ENCODE data around the gene SMOC2.
"Not testable (repeated sequence)": the region's sequence is repeated elsewhere in the genome, so short reads cannot be mapped to it uniquely, and the experiment has no call there.

Gene SMOC2

DNA sequence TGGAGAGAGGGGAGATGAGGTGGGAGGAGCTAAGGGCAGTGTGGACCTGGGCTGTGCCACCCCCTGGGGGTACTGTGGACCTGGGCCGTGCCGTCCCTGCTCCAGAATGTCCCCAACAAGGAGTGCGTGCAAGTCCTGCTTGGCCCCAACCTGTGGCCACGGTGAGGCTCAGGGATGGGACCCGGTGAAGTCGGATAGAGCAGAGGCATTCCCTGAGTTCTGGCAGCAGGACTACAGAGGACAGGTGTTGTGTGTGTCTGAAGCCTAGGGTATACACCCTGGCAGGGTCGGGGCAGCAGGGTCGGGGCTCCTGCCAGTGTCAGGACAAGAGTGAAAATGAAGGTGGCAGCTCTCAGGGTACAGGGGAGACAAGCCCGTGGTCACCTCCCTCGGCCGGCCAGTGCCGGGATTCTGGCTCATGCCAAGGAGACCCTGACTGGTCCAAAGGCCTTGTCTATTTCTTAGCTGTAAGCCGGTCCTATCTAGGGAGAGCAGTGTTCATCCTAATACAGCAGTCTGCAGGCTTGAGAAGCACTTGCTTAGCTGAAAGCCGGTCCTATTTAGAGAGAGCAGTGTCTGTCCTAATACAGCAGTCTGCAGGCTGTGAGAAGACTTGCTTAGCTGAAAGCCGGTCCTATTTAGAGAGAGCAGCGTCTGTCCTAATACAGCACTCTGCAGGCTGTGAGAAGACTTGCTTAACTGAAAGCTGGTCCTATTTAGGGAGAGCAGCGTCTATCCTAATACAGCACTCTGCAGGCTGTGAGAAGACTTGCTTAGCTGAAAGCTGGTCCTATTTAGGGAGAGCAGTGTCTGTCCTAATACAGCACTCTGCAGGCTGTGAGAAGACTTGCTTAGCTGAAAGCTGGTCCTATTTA, 95.9 kb downstream of the SMOC2 start:
- DNase-seq (ENCODE audit: low read depth in 1 of 2, low spot score in 1 of 2) = no peak
- TF ChIP-seq JUND (IDR thresholded peaks at IDR 0.05; ENCODE audit: low read depth) = no peak
- in situ Hi-C loops (cut with HindIII; ENCODE audit: low pct_unique_long_range_greater_than_20kb, low sequenced_read_pairs) = no loop called here

DNA sequence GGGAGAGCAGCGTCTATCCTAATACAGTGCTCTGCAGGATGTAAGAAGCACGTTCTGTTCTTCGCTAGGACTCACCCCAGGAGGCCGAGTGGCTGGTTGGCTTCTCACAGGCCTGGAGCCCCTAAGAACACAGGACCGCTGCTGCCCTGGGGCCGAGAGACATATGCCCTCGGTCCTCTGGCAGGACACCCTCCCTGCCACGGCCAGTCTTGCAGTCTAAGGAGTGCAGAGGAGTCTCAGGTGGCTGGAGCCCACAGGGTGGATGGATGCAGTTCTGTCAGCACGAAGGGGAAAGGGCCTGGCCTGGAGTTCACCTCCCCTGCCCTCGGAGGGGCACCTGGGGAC, 96.5 kb downstream of the SMOC2 start:
- in situ Hi-C loops (cut with HindIII; ENCODE audit: low pct_unique_long_range_greater_than_20kb, low sequenced_read_pairs) = no loop called here
- TF ChIP-seq JUND (IDR thresholded peaks at IDR 0.05; ENCODE audit: low read depth) = no peak
- DNase-seq (ENCODE audit: low read depth in 1 of 2, low spot score in 1 of 2) = no peak

DNA sequence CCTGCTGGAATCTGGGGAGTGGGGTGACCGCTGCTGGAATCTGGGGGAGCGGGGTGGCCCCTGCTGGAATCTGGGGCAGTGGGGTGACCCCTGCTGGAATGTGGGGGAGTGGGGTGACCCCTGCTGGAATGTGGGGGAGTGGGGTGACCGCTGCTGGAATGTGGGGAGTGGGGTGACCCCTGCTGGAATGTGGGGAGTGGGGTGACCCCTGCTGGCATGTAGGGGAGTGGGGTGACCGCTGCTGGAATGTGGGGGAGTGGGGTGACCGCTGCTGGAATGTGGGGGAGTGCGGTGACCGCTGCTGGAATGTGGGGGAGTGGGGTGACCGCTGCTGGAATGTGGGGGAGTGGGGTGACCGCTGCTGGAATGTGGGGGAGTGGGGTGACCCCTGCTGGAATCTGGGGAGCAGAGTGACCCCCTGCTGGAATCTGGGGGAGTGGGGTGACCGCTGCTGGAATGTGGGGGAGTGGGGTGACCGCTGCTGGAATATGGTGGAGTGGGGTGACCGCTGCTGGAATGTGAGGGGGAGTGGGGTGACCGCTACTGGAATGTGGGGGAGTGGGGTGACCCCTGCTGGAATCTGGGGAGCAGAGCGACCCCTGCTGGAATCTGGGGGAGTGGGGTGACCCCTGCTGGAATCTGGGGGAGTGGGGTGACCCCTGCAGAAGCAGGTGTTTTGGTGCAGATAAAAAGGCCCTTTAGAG, 97.4 kb downstream of the SMOC2 start:
- in situ Hi-C loops (cut with HindIII; ENCODE audit: low pct_unique_long_range_greater_than_20kb, low sequenced_read_pairs); DNase-seq (ENCODE audit: low read depth in 1 of 2, low spot score in 1 of 2): not testable (repeated sequence)

DNA sequence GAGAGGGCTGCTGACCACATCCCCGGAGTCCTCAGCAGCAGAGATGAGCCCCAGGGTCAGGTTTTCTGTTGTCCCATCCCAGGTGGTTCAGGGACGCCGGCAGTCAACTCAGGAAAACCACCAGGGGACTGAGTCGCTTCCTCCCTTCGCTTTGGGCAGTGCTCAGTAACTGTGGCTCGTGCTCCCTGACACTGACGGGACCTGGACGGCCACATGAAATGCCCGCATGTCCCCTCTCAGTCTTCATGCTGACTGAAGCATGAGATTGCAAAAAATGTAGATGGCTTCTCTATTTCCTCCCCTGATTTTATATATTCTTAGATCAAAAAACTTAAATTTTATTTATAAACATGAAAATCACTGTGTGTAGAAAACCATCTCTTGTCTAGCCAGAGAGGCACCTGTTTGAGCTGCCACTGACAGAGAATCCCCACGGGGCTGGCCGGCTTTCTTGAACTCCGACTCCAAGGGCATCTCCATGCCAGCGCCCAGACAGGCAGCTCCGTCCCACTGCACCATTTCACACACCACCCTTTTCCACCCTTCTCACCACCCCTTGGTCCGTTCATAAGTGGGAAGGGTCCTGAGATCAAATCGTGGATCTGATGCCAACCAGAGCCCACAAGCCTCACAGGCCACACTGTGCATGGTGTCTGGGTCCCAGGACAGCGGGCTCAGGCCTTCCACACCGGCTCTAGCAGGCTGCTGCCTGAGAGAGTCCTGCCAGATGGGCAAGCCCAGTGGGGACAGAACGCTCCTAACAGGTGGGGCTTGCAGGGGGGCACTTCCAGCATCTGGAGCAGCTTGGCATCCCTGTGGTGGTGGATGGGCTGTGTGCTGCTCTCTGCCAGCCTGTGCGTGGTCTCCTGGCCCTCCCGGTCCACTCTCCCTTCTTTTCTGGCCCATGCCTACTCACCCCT, 98.2 kb downstream of the SMOC2 start:
- in situ Hi-C loops (cut with HindIII; ENCODE audit: low pct_unique_long_range_greater_than_20kb, low sequenced_read_pairs) = no loop called here
- no peak for TF ChIP-seq JUND (IDR thresholded peaks at IDR 0.05; ENCODE audit: low read depth)
- DNase-seq (ENCODE audit: low read depth in 1 of 2, low spot score in 1 of 2) = no peak

DNA sequence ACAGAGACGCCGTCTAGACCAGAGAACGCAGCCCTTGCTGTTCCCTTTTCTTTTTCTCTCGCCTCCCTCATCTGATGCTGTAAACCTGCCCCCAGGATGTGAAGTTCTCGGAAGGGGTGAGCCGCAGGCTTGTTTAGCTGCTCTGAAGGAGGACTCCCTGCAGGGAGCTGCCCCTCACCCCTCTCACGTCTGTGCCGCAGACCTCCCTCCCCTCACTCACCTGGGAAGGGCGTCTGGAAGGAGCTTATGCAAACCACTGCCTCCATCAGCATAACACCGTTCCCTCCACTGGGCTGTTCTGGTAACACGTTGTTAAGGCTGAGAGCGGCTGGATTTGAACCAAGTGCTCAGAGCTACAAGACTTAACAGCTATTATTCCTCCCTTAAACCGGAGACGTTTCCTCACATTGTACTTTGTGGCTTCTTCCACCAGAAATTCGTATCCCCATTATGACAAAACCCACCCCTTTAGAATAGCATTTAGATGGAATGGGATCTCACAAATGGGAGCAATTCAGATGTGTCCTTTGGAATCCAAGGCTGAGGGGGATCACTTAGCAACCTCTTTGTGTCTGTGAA, 99.8 kb downstream of the SMOC2 start:
- in situ Hi-C loops (cut with HindIII; ENCODE audit: low pct_unique_long_range_greater_than_20kb, low sequenced_read_pairs) = no loop called here
- TF ChIP-seq JUND (IDR thresholded peaks at IDR 0.05; ENCODE audit: low read depth) = no peak
- DNase-seq (ENCODE audit: low read depth in 1 of 2, low spot score in 1 of 2) = no peak

DNA sequence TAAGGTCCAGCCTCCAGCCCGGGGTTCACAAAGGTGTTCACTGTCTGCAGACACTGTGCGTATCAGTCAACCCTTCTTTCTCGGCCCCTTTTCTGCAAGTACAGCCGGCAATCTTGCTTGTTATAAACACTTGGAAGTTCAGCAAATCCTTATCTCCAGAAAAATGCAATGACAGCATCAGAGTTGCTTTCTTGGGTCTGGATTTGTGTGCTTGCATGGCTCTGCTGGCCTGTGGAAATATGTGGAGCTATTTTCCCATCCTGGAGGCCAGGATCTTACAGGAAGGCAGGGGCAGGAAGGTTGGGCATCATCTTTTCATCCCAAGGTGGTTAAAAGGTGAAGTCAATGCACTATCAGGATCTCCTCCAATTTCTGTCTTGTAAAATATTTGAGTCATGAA, 100.3 kb downstream of the SMOC2 start:
- no peak for TF ChIP-seq JUND (IDR thresholded peaks at IDR 0.05; ENCODE audit: low read depth)
- no peak for DNase-seq (ENCODE audit: low read depth in 1 of 2, low spot score in 1 of 2)
- in situ Hi-C loops (cut with HindIII; ENCODE audit: low pct_unique_long_range_greater_than_20kb, low sequenced_read_pairs) = no loop called here

DNA sequence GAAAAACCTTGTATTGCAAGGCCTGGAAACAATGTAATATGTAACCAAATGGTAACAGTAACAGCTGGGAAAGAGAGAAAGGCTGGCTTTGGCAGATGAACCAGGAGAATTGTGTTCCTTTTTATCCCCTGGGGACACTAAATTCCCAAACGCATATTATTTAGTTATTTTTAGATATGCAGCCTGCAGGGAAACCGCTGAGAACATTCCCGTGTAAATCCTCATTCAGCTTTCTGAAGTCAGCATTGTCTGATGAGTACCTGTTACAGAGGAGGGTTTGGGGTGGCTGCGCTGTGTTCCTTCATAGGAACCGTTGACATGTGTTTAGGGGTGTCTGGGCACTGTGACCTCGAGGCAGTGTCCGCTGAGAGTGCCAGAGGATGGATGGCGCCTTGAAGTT, 101.3 kb downstream of the SMOC2 start:
- in situ Hi-C loops (cut with HindIII; ENCODE audit: low pct_unique_long_range_greater_than_20kb, low sequenced_read_pairs) = no loop called here
- DNase-seq (ENCODE audit: low read depth in 1 of 2, low spot score in 1 of 2) = no peak
- no peak for TF ChIP-seq JUND (IDR thresholded peaks at IDR 0.05; ENCODE audit: low read depth)

- TF ChIP-seq JUND (IDR thresholded peaks at IDR 0.05; ENCODE audit: low read depth) = no peak
- in situ Hi-C loops (cut with HindIII; ENCODE audit: low pct_unique_long_range_greater_than_20kb, low sequenced_read_pairs) = no loop called here
- DNase-seq (ENCODE audit: low read depth in 1 of 2, low spot score in 1 of 2) = no peak
Observed at GRCh38 chr6:168545428-168545827, 104.4 kb downstream of the SMOC2 start.

GRCh38 chr6:168546151-168546550, 105.2 kb downstream of the SMOC2 start:
- DNase-seq (ENCODE audit: low read depth in 1 of 2, low spot score in 1 of 2) = no peak
- in situ Hi-C loops (cut with HindIII; ENCODE audit: low pct_unique_long_range_greater_than_20kb, low sequenced_read_pairs) = no loop called here
- no peak for TF ChIP-seq JUND (IDR thresholded peaks at IDR 0.05; ENCODE audit: low read depth)

DNA sequence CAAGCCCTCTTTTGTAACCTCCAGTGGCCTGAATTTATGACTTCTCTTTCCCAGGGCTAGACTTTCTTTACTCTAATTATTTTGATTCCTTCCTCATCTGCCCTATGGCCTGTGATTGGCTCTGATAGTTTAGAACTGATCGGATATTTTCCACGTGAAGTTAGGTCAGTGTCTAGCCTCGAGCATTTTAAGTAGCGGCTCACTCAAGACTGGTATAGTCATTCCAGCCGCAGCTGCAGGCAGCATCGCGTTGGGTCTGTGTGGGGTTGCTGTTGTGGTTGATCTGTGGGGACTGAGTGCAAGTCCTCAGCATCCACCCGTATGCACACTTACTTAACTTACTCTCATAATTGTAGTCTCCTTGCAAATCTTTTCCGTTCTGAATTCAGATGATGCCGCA, 105.7 kb downstream of the SMOC2 start:
- no peak for TF ChIP-seq JUND (IDR thresholded peaks at IDR 0.05; ENCODE audit: low read depth)
- in situ Hi-C loops (cut with HindIII; ENCODE audit: low pct_unique_long_range_greater_than_20kb, low sequenced_read_pairs) = no loop called here
- no peak for DNase-seq (ENCODE audit: low read depth in 1 of 2, low spot score in 1 of 2)

DNA sequence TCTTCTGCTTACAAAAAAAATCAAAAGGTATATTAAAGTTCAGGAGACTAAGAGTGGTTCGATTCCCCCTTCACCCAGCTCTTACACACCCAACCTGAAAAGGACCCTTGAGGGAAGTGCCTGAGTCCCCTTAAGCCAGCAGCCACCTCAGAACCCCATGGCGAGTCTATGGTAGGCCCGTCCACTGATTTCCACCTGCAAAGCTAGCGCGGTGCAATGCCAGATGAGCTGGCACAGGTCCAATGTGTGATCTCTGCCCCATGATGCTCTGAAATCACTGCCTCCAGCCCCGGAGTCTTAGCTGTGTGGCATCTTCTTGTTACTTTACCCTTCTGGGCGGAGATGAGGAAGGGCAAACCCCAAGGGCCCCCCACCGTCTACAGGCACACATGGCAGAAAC, 109.3 kb downstream of the SMOC2 start:
- no peak for DNase-seq (ENCODE audit: low read depth in 1 of 2, low spot score in 1 of 2)
- no peak for TF ChIP-seq JUND (IDR thresholded peaks at IDR 0.05; ENCODE audit: low read depth)
- in situ Hi-C loops (cut with HindIII; ENCODE audit: low pct_unique_long_range_greater_than_20kb, low sequenced_read_pairs) = no loop called here

DNA sequence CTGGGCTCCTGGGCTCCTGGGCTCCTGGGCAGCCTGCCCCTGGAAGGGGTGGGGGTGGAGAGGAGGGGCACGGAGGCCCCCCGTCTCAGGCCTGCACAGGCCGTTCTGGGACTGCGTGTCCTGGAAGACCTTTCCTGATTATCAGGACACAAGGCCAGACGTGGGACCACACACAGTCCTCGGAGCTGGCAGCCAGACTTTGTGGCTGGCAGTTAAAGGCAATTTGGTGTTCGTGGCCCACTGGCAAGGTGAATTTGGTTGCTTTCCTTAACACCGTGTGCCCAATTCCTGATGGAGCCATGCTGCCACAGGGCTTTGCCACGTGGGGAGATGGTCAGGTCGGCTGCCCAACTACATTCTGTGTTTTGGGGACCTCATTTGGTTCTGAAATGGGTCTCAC, 113.5 kb downstream of the SMOC2 start:
- TF ChIP-seq JUND (IDR thresholded peaks at IDR 0.05; ENCODE audit: low read depth) = no peak
- in situ Hi-C loops (cut with HindIII; ENCODE audit: low pct_unique_long_range_greater_than_20kb, low sequenced_read_pairs) = no loop called here

More for the DNA sequence above, 113.5 kb downstream of the SMOC2 start:
- DNase-seq (ENCODE audit: low read depth in 1 of 2, low spot score in 1 of 2) = no peak

Measured in T47D (cell line).